Right lobe of liver (tissue), 6 donors: ENCODE data around the gene NOTCH4. TPM values are rescaled to one million over a fixed set of nuclear protein-coding genes. Genes with fewer than 3 reads are reported as not detected.
"Not testable (repeated sequence)": the region's sequence is repeated elsewhere in the genome, so short reads cannot be mapped to it uniquely, and the experiment has no call there.

Source experiments
- ATAC-seq, 4 donors: fragments of 200-7000 bp; cut with Tn5 transposase; one replicate each; pipeline ENCODE4 v1.9.1; 2020; ENCODE audit warnings: mild to moderate bottlenecking in 4 of 4, moderate library complexity in 4 of 4
- DNase-seq, 3 donors: peaks; one replicate each; pipeline ENCODE4 v3.0.0-alpha.2; 2020
- H3K27ac ChIP-seq, 3 donors: fragments of 200-600 bp; one replicate each; pipeline ENCODE4 v1.8.0; 2022
- H3K27me3 ChIP-seq, 2 donors: fragments of 200-600 bp; one replicate each; pipeline ENCODE4 v1.8.0; 2022
- H3K36me3 ChIP-seq, 4 donors: fragments of 200-600 bp; sonication (generic) in 1 of 4; one replicate each; pipeline versions ENCODE4 v1.5.1 to v1.8.0; 2017 to 2022; ENCODE audit warnings: control low read depth in 1 of 4
- H3K4me1 ChIP-seq, 4 donors: fragments of 200-600 bp; sonication (generic) in 1 of 4; one replicate each; pipeline versions ENCODE4 v1.5.1 to v1.8.0; 2017 to 2022; ENCODE audit warnings: control low read depth in 1 of 4
- H3K4me3 ChIP-seq, 3 donors: fragments of 200-600 bp; one replicate each; pipeline ENCODE4 v1.8.0; 2022
- H3K9me3 ChIP-seq, 4 donors: fragments of 200-600 bp; sonication (generic) in 1 of 4; one replicate each; pipeline versions ENCODE4 v1.5.1 to v1.8.0; 2017 to 2022; ENCODE audit warnings: control low read depth in 1 of 4
- CTCF ChIP-seq, 4 donors: fragments of 200-600 bp in 3 of 4; fragments of 450-650 bp in 1 of 4; IDR thresholded peaks; one replicate each; pipeline versions ENCODE4 v1.5.1 to v1.8.0; 2016 to 2022; ENCODE audit warnings: antibody characterized with exemption in 4 of 4, mild to moderate bottlenecking in 2 of 4
- POLR2A ChIP-seq: fragments of 450-650 bp; IDR thresholded peaks from one replicate; pipeline ENCODE4 v1.6.1; 2017; ENCODE audit warnings: antibody characterized with exemption, mild to moderate bottlenecking
- WGBS: methylation state at CpG from one replicate; pipeline ENCODE4 v1.1.6; 2018; ENCODE audit warnings: low coverage, low lambda C conversion rate; ENCODE audit not compliant: insufficient coverage; ENCODE audit errors: missing lambda C conversion rate; 5-methylcytosine and 5-hydroxymethylcytosine counted together
- intact Hi-C, 2 donors: fragments of 100-400 bp; cut with DNase I; formaldehyde crosslinking; loops; one replicate each; pipeline versions ENCODE4 v1.11.2 to v1.14.1; 2022
- total RNA-seq, 6 experiments: library from RNA; depleted of rRNA in 2 of 6; stranded (reverse); fragments of >200 nt in 2 of 6; fragmentation: NEBNext Ultra II Directional in 3 of 6; extraction: Animal tissue kit (Norgen Biotek cat#: 25700) in 3 of 6; gene quantifications; one replicate each; pipeline versions ENCODE4 v1.1.0 to v1.2.4, GENCODE V29; 2016 to 2023
- donor health status: DM: no; HTN: yes; CAD: no.
- donor health status: DM: no; HTN: no; CAD: no.
- donor health status: DM: no; HTN: no; CAD: no.
- donor health status: DM: no; HTN: yes; CAD: no.
- donor health status: DM: no; HTN: yes; CAD: no.

Gene NOTCH4
- total RNA-seq, 6 experiments from 2014 or later: 6.6 to 16.5 (median 8.9) TPM

GRCh38 chr6:32247401-32247800 lies 23.5 kb upstream of the NOTCH4 start:
- DNase-seq (no peak), ATAC-seq (no peak)
- intact Hi-C loops: no loop called here
- no peaks in the 10 kb centered on the region for H3K9me3 ChIP-seq
- 0% methylated on average over 2 of the region's 2 CpGs for WGBS
- H3K36me3 ChIP-seq: no peaks in the 10 kb centered on the region
- no peak overlapping the region for H3K4me3 ChIP-seq
- H3K27ac ChIP-seq: no peak overlapping the region
- TF ChIP-seq CTCF (IDR thresholded peaks at IDR 0.05) (no peak), POLR2A (no peak)
- peaks cover 0 to 12% (median 3%) of the 10 kb centered on the region in 4 donors for H3K4me1 ChIP-seq
- H3K27me3 ChIP-seq: no peaks in the 10 kb centered on the region

GRCh38 chr6:32244946-32245398 lies 21.1 kb upstream of the NOTCH4 start:
- Histone ChIP-seq H3K4me1 (peaks cover 0 to 12% (median 3%) of the 10 kb centered on the region in 4 donors), H3K4me3 (no peak overlapping the region), H3K27ac (no peak overlapping the region), H3K27me3 (no peaks in the 10 kb centered on the region), H3K36me3 (no peaks in the 10 kb centered on the region), H3K9me3 (no peaks in the 10 kb centered on the region)
- intact Hi-C loops: no loop called here
- DNase-seq (peak; percentile 75 to 78 (median 76)), ATAC-seq (peak; percentile 89 to 95 (median 92))
- 1% methylated on average over 14 of the region's 14 CpGs for WGBS
- TF ChIP-seq CTCF (IDR thresholded peaks at IDR 0.05): peak; percentile 83 to 95 (median 88)
- no peak for TF ChIP-seq POLR2A

GRCh38 chr6:32244270-32244669 lies 20.4 kb upstream of the NOTCH4 start:
- Histone ChIP-seq H3K27ac (peak overlapping the region in 1 of 3 donors; percentile 8), H3K4me1 (peaks cover 0 to 12% (median 3%) of the 10 kb centered on the region in 4 donors), H3K27me3 (no peaks in the 10 kb centered on the region), H3K36me3 (no peaks in the 10 kb centered on the region), H3K4me3 (no peak overlapping the region), H3K9me3 (no peaks in the 10 kb centered on the region)
- TF ChIP-seq CTCF (IDR thresholded peaks at IDR 0.05) (no peak), POLR2A (no peak)
- intact Hi-C loops: no loop called here
- peak; percentile 47 to 71 (median 57) for ATAC-seq
- WGBS: 74% methylated on average over 4 of the region's 4 CpGs
- no peak for DNase-seq

GRCh38 chr6:32242318-32242813 lies 18.5 kb upstream of the NOTCH4 start:
- H3K9me3 ChIP-seq, ATAC-seq, DNase-seq, H3K36me3 ChIP-seq, H3K4me3 ChIP-seq, intact Hi-C loops, H3K27me3 ChIP-seq, H3K27ac ChIP-seq: not testable (repeated sequence)
- 61% methylated on average over 3 of the region's 4 CpGs for WGBS
- H3K4me1 ChIP-seq: peaks cover 0 to 12% (median 3%) of the 10 kb centered on the region in 4 donors

GRCh38 chr6:32240686-32241085 lies 16.8 kb upstream of the NOTCH4 start:
- H3K9me3 ChIP-seq: no peaks in the 10 kb centered on the region
- H3K27me3 ChIP-seq: no peaks in the 10 kb centered on the region
- ATAC-seq: no peak
- intact Hi-C loops: no loop called here
- H3K27ac ChIP-seq: no peak overlapping the region
- H3K36me3 ChIP-seq: no peaks in the 10 kb centered on the region
- TF ChIP-seq POLR2A: no peak
- TF ChIP-seq CTCF (IDR thresholded peaks at IDR 0.05): no peak
- peaks cover 0 to 12% (median 3%) of the 10 kb centered on the region in 4 donors for H3K4me1 ChIP-seq
- 82% methylated on average over 1 of the region's 1 CpG for WGBS
- no peak overlapping the region for H3K4me3 ChIP-seq
- no peak for DNase-seq
